Measurements from ENCODE around the gene ARHGEF7. TPM values are rescaled to one million over a fixed set of nuclear protein-coding genes. Genes with fewer than 3 reads are reported as not detected.

ARHGEF7 gene
- total and polyA plus RNA-seq, 8 donors, result 52.8 to 86.0 (median 72.2) TPM

DNA sequence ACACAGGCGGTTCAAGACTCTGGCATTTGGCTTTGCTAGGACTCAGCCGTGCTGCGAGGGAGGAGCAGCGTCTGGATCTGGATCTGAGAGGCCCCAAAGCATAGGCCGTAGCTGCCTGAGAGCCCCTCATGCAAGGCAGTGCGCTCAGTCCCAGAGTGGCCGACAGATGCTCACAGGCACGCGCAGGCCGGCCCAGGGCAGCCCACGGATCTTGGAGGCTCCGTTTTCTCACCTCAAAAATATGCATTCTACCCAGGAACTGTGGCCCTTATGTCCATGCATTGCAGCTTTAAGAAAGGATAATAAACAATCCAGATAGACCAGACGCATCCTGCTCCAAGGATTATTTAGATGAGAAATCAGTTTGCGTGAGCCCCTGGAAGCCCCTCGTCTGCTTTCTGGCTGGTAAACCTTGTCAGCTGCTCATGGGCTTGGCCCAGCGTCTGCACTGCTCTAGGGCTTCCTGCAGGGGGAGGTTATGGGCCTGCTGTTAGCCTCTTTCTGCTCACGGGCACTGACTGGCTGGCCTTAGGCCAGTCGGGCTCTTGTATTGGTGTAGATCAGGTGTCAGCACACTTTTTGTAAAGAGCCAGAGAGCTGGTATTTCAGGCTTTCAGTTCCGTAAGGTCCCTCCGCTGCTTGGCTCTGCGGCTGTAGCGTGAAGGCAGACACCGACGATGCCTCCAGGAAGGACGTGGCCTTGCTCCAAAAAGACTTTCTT, 229.5 kb downstream of the ARHGEF7 start:
- no peak overlapping the region for H3K4me3 ChIP-seq
- H3K36me3 ChIP-seq, result no peaks in the 10 kb centered on the region
- no peaks in the 10 kb centered on the region for H3K9me3 ChIP-seq
- no peaks in the 10 kb centered on the region for H3K4me1 ChIP-seq
- ATAC-seq (peak; percentile 100), DNase-seq (peak; percentile 40 to 87 (median 76))
- no peaks in the 10 kb centered on the region for H3K27me3 ChIP-seq
- peak; percentile 27 to 32 for TF ChIP-seq CTCF (IDR thresholded peaks at IDR 0.05)
- H3K27ac ChIP-seq, result no peak overlapping the region
- intact Hi-C loops (cut with DNase I), result no loop called here

- intact Hi-C loops (cut with DNase I), result no loop called here
- Histone ChIP-seq H3K4me3 (no peak overlapping the region), H3K9me3 (no peaks in the 10 kb centered on the region), H3K27ac (no peak overlapping the region), H3K27me3 (no peaks in the 10 kb centered on the region), H3K36me3 (no peaks in the 10 kb centered on the region), H3K4me1 (no peaks in the 10 kb centered on the region)
- ATAC-seq, result no peak
- TF ChIP-seq CTCF (IDR thresholded peaks at IDR 0.05), result no peak
- no peak for DNase-seq
These were observed 230.6 kb downstream of the ARHGEF7 start for GRCh38 chr13:111345682-111346081.

DNA sequence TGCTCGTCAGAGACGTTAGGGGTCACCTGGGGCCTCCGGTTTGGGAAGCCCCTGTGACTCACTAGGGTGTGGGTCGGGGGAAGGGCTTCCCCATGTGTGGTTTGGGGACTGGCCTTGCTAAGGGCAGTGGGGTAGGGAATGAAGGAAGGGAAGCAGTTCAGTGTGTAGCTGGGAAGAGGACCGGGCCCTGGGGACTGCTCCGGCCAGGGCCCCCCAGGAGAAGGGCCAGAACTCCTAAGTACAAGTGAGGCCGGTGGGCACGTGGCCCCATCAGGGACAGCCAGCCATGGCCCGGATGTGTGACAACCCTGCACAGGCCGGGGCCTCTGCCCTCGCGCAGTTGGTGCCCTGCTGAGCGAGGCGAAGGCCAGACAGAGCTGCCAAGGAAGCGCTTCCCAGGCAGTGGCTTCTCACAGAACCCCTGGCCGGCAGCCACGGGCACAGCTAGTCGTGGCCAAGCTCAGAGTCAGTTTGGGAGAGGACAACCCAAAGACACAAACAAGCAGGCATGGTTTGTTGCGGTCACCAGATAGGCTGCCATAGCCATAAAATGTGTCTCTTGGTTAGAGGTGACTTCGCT, 231.1 kb downstream of the ARHGEF7 start:
- intact Hi-C loops (cut with DNase I), result no loop called here
- H3K9me3 ChIP-seq, result no peaks in the 10 kb centered on the region
- ATAC-seq, result no peak
- H3K36me3 ChIP-seq, result no peaks in the 10 kb centered on the region
- no peaks in the 10 kb centered on the region for H3K4me1 ChIP-seq
- H3K27me3 ChIP-seq, result no peaks in the 10 kb centered on the region
- no peak for DNase-seq
- no peak for TF ChIP-seq CTCF (IDR thresholded peaks at IDR 0.05)
- no peak overlapping the region for H3K27ac ChIP-seq
- no peak overlapping the region for H3K4me3 ChIP-seq

- H3K27ac ChIP-seq, result no peak overlapping the region
- no peaks in the 10 kb centered on the region for H3K9me3 ChIP-seq
- H3K27me3 ChIP-seq, result no peaks in the 10 kb centered on the region
- TF ChIP-seq CTCF (IDR thresholded peaks at IDR 0.05), result no peak
- H3K4me1 ChIP-seq, result no peaks in the 10 kb centered on the region
- ATAC-seq (no peak), DNase-seq (no peak)
- H3K4me3 ChIP-seq, result no peak overlapping the region
- H3K36me3 ChIP-seq, result no peaks in the 10 kb centered on the region
- intact Hi-C loops (cut with DNase I), result no loop called here
These were observed 232.3 kb downstream of the ARHGEF7 start for GRCh38 chr13:111347438-111347837.

GRCh38 chr13:111353508-111353907, 238.4 kb downstream of the ARHGEF7 start:
- no peaks in the 10 kb centered on the region for H3K9me3 ChIP-seq
- H3K36me3 ChIP-seq, result no peaks in the 10 kb centered on the region
- no peaks in the 10 kb centered on the region for H3K27me3 ChIP-seq
- DNase-seq (no peak), ATAC-seq (no peak)
- no peak overlapping the region for H3K27ac ChIP-seq
- intact Hi-C loops (cut with DNase I), result no loop called here
- no peaks in the 10 kb centered on the region for H3K4me1 ChIP-seq
- no peak for TF ChIP-seq CTCF (IDR thresholded peaks at IDR 0.05)
- no peak overlapping the region for H3K4me3 ChIP-seq
